Activated T-helper 1 cell treated with anti-CD3 and anti-CD28 coated beads, Interleukin-2, amount 50 U/mL, for 16 hours (primary cell): ENCODE measurements around the gene NAV3.
"Not testable (repeated sequence)": the region's sequence is repeated elsewhere in the genome, so short reads cannot be mapped to it uniquely, and the experiment has no call there.

ENCODE experiments used
- DNase-seq, 2 donors: peaks; one replicate each; pipeline ENCODE4 v3.0.0-alpha.2; 2020; ENCODE audit warnings: low read depth in 1 of 2, low spot score in 1 of 2

Gene NAV3

GRCh38 chr12:78241446-78241845, 410.8 kb downstream of the NAV3 start:
- no peak for DNase-seq

GRCh38 chr12:78244916-78245507, 414.3 kb downstream of the NAV3 start:
- DNase-seq: no peak

GRCh38 chr12:78248321-78248720, 417.6 kb downstream of the NAV3 start:
- no peak for DNase-seq

GRCh38 chr12:78249578-78249977, 418.9 kb downstream of the NAV3 start:
- DNase-seq: no peak

GRCh38 chr12:78257662-78258061, 427.0 kb downstream of the NAV3 start:
- not testable (repeated sequence) for DNase-seq

GRCh38 chr12:78260976-78261375, 430.3 kb downstream of the NAV3 start:
- DNase-seq: no peak

GRCh38 chr12:78261901-78262300, 431.2 kb downstream of the NAV3 start:
- no peak for DNase-seq
